Hepatocyte (in vitro differentiated cells): ENCODE data around the gene MSI2. TPM values are rescaled to one million over a fixed set of nuclear protein-coding genes. Genes with fewer than 3 reads are reported as not detected.

Experiments
- DNase-seq: peaks from one replicate; pipeline ENCODE4 v3.0.0-alpha.2; 2016; ENCODE audit warnings: low spot score
- H2AFZ ChIP-seq: fragments of 200-600 bp; sonication (generic); 2 replicates; pipeline ENCODE4 v1.6.0; 2016; ENCODE audit warnings: antibody characterized with exemption, mild to moderate bottlenecking
- H3K27ac ChIP-seq: fragments of 200-600 bp; sonication (generic); 2 replicates; pipeline ENCODE4 v1.5.1; 2016; ENCODE audit warnings: mild to moderate bottlenecking
- H3K27me3 ChIP-seq: fragments of 200-600 bp; sonication (generic); 2 replicates; pipeline ENCODE4 v1.6.1; 2016
- H3K36me3 ChIP-seq: fragments of 200-600 bp; sonication (generic); replicated peaks from 2 replicates; pipeline ENCODE4 v1.5.1; 2016; ENCODE audit warnings: low read depth; ENCODE audit not compliant: insufficient read depth
- H3K4me1 ChIP-seq: fragments of 200-600 bp; sonication (generic); 2 replicates; pipeline ENCODE4 v1.5.1; 2016; ENCODE audit warnings: mild to moderate bottlenecking, moderate library complexity; ENCODE audit not compliant: insufficient read depth
- H3K4me2 ChIP-seq: fragments of 200-600 bp; sonication (generic); 2 replicates; pipeline ENCODE4 v1.6.0; 2016
- H3K4me3 ChIP-seq: fragments of 200-600 bp; sonication (generic); 2 replicates; pipeline ENCODE4 v1.5.1; 2016; ENCODE audit warnings: mild to moderate bottlenecking
- H3K79me2 ChIP-seq: fragments of 200-600 bp; sonication (generic); 2 replicates; pipeline ENCODE4 v1.6.0; 2017; ENCODE audit warnings: mild to moderate bottlenecking
- H3K9me2 ChIP-seq: fragments of 200-600 bp; sonication (generic); replicated peaks from 2 replicates; pipeline ENCODE4 v1.6.0; 2017; ENCODE audit warnings: mild to moderate bottlenecking; ENCODE audit not compliant: insufficient read depth
- H3K9me3 ChIP-seq: fragments of 200-600 bp; sonication (generic); 2 replicates; pipeline ENCODE4 v1.5.1; 2016; ENCODE audit warnings: low read depth, mild to moderate bottlenecking
- H4K20me1 ChIP-seq: fragments of 200-600 bp; sonication (generic); 2 replicates; pipeline ENCODE4 v1.6.0; 2016; ENCODE audit warnings: mild to moderate bottlenecking; ENCODE audit not compliant: insufficient read depth, poor library complexity, severe bottlenecking
- EZH2 ChIP-seq: fragments of 200-600 bp; sonication (generic); IDR thresholded peaks from 2 replicates; pipeline ENCODE4 v1.6.1; 2016; ENCODE audit warnings: antibody characterized with exemption, mild to moderate bottlenecking, borderline replicate concordance
- EZH2phosphoT487 ChIP-seq: fragments of 200-600 bp; sonication (generic); IDR thresholded peaks from one replicate; pipeline ENCODE4 v1.6.1; 2018; ENCODE audit warnings: antibody characterized with exemption, mild to moderate bottlenecking, low read depth, moderate library complexity; ENCODE audit not compliant: unreplicated experiment, severe bottlenecking
- WGBS: methylation state at CpG from one replicate; pipeline ENCODE4 v1.1.6; 2016; ENCODE audit warnings: low lambda C conversion rate; ENCODE audit errors: missing lambda C conversion rate; 5-methylcytosine and 5-hydroxymethylcytosine counted together
- polyA plus RNA-seq: library from polyadenylated mRNA; unstranded; fragments of >200 nt; fragmentation: Nextera tagmentation; extraction: Ambion mirVana; gene quantifications from 2 replicates; pipeline ENCODE4 v1.2.1, GENCODE V29; 2016
- total RNA-seq: library from RNA; depleted of rRNA; stranded (reverse); fragments of >200 nt; gene quantifications from 2 replicates; pipeline ENCODE4 v1.2.3, GENCODE V29; 2014
- TF ChIP-seq, protein P1 (sequence below): fragments of 200-600 bp; sonication (generic); IDR thresholded peaks from 2 replicates; pipeline ENCODE4 v1.5.1; 2016; ENCODE audit warnings: antibody characterized with exemption, mild to moderate bottlenecking; ENCODE audit not compliant: poor library complexity

The MSI2 gene
- total and polyA plus RNA-seq, 2 experiments from 2014 or later = 16.1 to 60.6 TPM

DNA sequence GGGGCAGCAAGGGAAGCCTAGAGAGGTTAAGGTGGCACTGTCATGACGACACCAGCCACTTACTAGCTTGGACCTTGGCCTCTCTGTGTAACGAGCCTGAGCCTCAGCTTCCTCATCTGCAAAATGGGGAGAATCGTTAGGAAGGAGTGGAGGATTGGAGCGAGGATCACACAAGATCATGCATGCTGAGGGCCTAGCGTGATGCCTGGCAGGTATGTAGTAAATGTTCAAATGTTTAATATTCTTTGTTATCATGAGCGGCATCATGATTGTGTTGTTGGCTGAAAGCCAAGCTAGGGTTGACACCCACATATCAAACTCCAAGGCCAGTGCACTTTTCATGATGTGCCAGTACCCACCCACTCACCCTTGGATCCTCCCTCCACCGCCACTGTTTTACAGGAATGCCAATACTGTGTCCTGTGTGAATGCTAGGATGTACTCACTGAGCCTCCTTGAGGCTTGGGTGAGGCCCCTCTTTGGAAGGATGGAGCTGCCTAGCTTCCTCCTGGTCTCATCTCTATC lies 192.5 kb downstream of the MSI2 start:
- 96% methylated on average over 7 of the region's 7 CpGs for WGBS
- H3K4me2 ChIP-seq = no peak overlapping the region
- no peaks in the 10 kb centered on the region for H4K20me1 ChIP-seq
- peaks cover 13% of the 10 kb centered on the region for H3K4me1 ChIP-seq
- H3K79me2 ChIP-seq = peaks cover 59% of the 10 kb centered on the region
- no peak overlapping the region for H3K4me3 ChIP-seq
- no peak overlapping the region for H2AFZ ChIP-seq
- no peaks in the 10 kb centered on the region for H3K27me3 ChIP-seq
- DNase-seq = no peak
- H3K9me3 ChIP-seq = no peaks in the 10 kb centered on the region
- TF ChIP-seq, protein P1, sequence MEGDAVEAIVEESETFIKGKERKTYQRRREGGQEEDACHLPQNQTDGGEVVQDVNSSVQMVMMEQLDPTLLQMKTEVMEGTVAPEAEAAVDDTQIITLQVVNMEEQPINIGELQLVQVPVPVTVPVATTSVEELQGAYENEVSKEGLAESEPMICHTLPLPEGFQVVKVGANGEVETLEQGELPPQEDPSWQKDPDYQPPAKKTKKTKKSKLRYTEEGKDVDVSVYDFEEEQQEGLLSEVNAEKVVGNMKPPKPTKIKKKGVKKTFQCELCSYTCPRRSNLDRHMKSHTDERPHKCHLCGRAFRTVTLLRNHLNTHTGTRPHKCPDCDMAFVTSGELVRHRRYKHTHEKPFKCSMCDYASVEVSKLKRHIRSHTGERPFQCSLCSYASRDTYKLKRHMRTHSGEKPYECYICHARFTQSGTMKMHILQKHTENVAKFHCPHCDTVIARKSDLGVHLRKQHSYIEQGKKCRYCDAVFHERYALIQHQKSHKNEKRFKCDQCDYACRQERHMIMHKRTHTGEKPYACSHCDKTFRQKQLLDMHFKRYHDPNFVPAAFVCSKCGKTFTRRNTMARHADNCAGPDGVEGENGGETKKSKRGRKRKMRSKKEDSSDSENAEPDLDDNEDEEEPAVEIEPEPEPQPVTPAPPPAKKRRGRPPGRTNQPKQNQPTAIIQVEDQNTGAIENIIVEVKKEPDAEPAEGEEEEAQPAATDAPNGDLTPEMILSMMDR = no peak
- TF ChIP-seq EZH2 = no peak
- no peak for TF ChIP-seq EZH2phosphoT487
- H3K27ac ChIP-seq = no peak overlapping the region
- H3K36me3 ChIP-seq = no peaks in the 10 kb centered on the region
- no peaks in the 10 kb centered on the region for H3K9me2 ChIP-seq

DNA sequence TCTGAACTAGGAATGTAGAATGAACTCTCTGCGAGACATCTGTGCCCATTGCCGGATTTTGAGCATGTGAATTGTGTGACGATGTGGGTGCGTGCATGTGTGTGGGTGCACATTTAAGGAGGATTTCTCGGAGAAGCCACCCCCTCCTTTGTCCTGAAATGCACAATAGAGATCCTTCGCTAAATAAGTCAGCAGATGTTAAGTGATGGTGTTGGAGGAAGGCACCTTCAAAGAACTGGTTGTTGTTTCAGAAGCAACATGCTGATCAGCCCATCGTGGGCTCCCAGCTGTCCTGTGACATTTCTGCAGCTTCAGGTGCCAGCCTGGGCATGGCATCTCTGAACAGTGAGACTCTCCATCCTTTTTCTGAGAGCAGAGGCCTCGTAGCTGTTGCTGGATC lies 194.9 kb downstream of the MSI2 start:
- H2AFZ ChIP-seq = no peak overlapping the region
- peaks cover 41% of the 10 kb centered on the region for H3K79me2 ChIP-seq
- H3K27me3 ChIP-seq = no peaks in the 10 kb centered on the region
- 97% methylated on average over 8 of the region's 8 CpGs for WGBS
- H3K4me2 ChIP-seq = no peak overlapping the region
- H3K4me3 ChIP-seq = no peak overlapping the region
- H3K9me2 ChIP-seq = no peaks in the 10 kb centered on the region
- no peaks in the 10 kb centered on the region for H3K9me3 ChIP-seq
- DNase-seq = no peak
- TF ChIP-seq, protein P1 = no peak
- no peak for TF ChIP-seq EZH2
- no peaks in the 10 kb centered on the region for H4K20me1 ChIP-seq
- no peaks in the 10 kb centered on the region for H3K4me1 ChIP-seq
- H3K36me3 ChIP-seq = no peaks in the 10 kb centered on the region
- no peak overlapping the region for H3K27ac ChIP-seq

DNA sequence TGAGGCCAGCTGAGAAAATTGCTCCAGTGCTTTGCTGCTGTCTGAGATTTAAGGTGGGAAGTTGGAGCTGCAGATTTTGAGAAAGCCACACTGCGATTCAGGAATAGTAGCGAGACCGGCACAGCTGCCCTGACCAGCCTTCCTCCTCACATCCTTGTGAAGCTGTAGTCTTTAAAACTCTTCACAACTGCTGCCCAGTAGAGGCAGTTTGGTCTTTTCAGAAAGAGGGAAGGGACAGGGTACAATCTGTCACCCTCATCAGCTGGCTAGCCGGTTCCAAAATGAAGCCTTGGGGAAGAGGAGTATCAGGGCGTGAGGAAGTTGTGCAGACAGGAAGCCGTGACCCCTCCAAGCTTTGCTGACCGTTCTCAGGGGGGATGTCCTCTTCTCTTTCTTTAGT lies 195.3 kb downstream of the MSI2 start:
- Histone ChIP-seq H3K4me3 (no peak overlapping the region), H3K9me2 (no peaks in the 10 kb centered on the region), H3K4me2 (no peak overlapping the region), H3K27ac (no peak overlapping the region), H3K4me1 (no peaks in the 10 kb centered on the region), H3K36me3 (no peaks in the 10 kb centered on the region), H3K9me3 (no peaks in the 10 kb centered on the region), H3K79me2 (peaks cover 37% of the 10 kb centered on the region), H4K20me1 (no peaks in the 10 kb centered on the region), H2AFZ (no peak overlapping the region), H3K27me3 (no peaks in the 10 kb centered on the region)
- 92% methylated on average over 7 of the region's 7 CpGs for WGBS
- TF ChIP-seq EZH2 (no peak), EZH2phosphoT487 (no peak)
- TF ChIP-seq, protein P1 = no peak
- no peak for DNase-seq
